Keratinocyte (primary cell): ENCODE measurements around the gene SOHLH2. TPM values are rescaled to one million over a fixed set of nuclear protein-coding genes. Genes with fewer than 3 reads are reported as not detected.

ENCODE experiments used
- DNase-seq: peaks from one replicate; pipeline ENCODE4 v3.0.0-alpha.2; 2011; ENCODE audit warnings: low read depth, missing footprints, low spot score
- FAIRE-seq: peaks from 2 replicates; lab custom pipeline; 2011; peaks lifted over from hg19 to GRCh38; lab: Jason Lieb, UNC
- H2AFZ ChIP-seq: 2 replicates; pipeline ENCODE4 v1.6.0; 2012; ENCODE audit warnings: low read length, control low read depth, inconsistent platforms; ENCODE audit not compliant: control insufficient read depth
- H3K27ac ChIP-seq: 2 replicates; pipeline ENCODE4 v1.5.1; 2011; ENCODE audit warnings: low read length; ENCODE audit not compliant: control insufficient read depth, insufficient read depth
- H3K27me3 ChIP-seq: 3 replicates; pipeline ENCODE4 v1.6.0; 2011; ENCODE audit warnings: low read length; ENCODE audit not compliant: control insufficient read depth, insufficient read depth; ENCODE audit errors: extremely low read depth
- H3K36me3 ChIP-seq, 2 experiments: 2 replicates in 1 of 2; 3 replicates in 1 of 2; pipeline ENCODE4 v1.5.1; 2011; ENCODE audit warnings: low read length in 2 of 2, mild to moderate bottlenecking in 1 of 2; ENCODE audit not compliant: control insufficient read depth in 2 of 2, insufficient read depth in 2 of 2; ENCODE audit errors: extremely low read depth in 1 of 2
- H3K4me1 ChIP-seq: 3 replicates; pipeline ENCODE4 v1.5.1; 2011; ENCODE audit warnings: low read length; ENCODE audit not compliant: control insufficient read depth, insufficient read depth; ENCODE audit errors: extremely low read depth
- H3K4me2 ChIP-seq: 3 replicates; pipeline ENCODE4 v1.6.0; 2011; ENCODE audit warnings: low read depth, low read length; ENCODE audit not compliant: control insufficient read depth, insufficient read depth; ENCODE audit errors: extremely low read depth
- H3K4me3 ChIP-seq, 3 experiments: fragments of 200-600 bp in 1 of 3; sonication (generic) in 1 of 3; 2 replicates in 2 of 3; 3 replicates in 1 of 3; pipeline ENCODE4 v1.5.1; 2011 to 2016; ENCODE audit warnings: low read length in 3 of 3, mild to moderate bottlenecking in 3 of 3, control low read depth in 2 of 3, inconsistent platforms in 1 of 3, low read depth in 1 of 3, mixed read lengths in 1 of 3, mixed run types in 1 of 3, moderate library complexity in 1 of 3; ENCODE audit not compliant: control insufficient read depth in 2 of 3, insufficient read depth in 2 of 3; ENCODE audit errors: extremely low read depth in 1 of 3
- H3K79me2 ChIP-seq: 2 replicates; pipeline ENCODE4 v1.6.0; 2012; ENCODE audit warnings: low read length; ENCODE audit not compliant: control insufficient read depth, insufficient read depth
- H3K9ac ChIP-seq: 3 replicates; pipeline ENCODE4 v1.6.0; 2011; ENCODE audit warnings: low read length; ENCODE audit not compliant: control insufficient read depth, insufficient read depth; ENCODE audit errors: extremely low read depth
- H3K9me1 ChIP-seq: 3 replicates; pipeline ENCODE4 v1.6.0; 2011; ENCODE audit warnings: low read length; ENCODE audit not compliant: control insufficient read depth, insufficient read depth; ENCODE audit errors: extremely low read depth
- H3K9me3 ChIP-seq: 2 replicates; pipeline ENCODE4 v1.5.1; 2012; ENCODE audit warnings: low read depth, low read length; ENCODE audit not compliant: control insufficient read depth
- H4K20me1 ChIP-seq: 3 replicates; pipeline ENCODE4 v1.6.0; 2011; ENCODE audit warnings: low read length; ENCODE audit not compliant: control insufficient read depth, insufficient read depth; ENCODE audit errors: extremely low read depth
- EZH2 ChIP-seq: IDR thresholded peaks from one replicate; pipeline ENCODE4 v1.6.1; 2012; ENCODE audit warnings: inconsistent platforms, mild to moderate bottlenecking, low read length, moderate library complexity
- dilution Hi-C: fragments of 300-500 bp; cut with MboI; formaldehyde crosslinking; loops from one replicate; pipeline ENCODE4 v1.7.0; 2020; ENCODE audit warnings: low sequenced_read_pairs; ENCODE audit not compliant: extremely low pct_ligation_motif_present
- polyA plus RNA-seq, 5 experiments: library from polyadenylated mRNA; depleted of rRNA in 3 of 5; stranded (reverse) in 3 of 5; stranded (forward) in 1 of 5; unstranded in 1 of 5; fragments of >200 nt; gene quantifications; 1 replicate in 1 of 5; 2 replicates in 3 of 5; 3 replicates in 1 of 5; pipeline versions ENCODE4 v1.2.1 to v1.2.3, GENCODE V29; 2011 to 2012; ENCODE audit warnings: missing spikeins in 2 of 5, low read depth in 1 of 5, low replicate concordance in 1 of 5
- TF ChIP-seq, protein P1 (sequence below), 3 experiments: IDR thresholded peaks in 1 of 3; conservative IDR thresholded peaks in 1 of 3; optimal IDR thresholded peaks in 1 of 3; 2 replicates in 2 of 3; 3 replicates in 1 of 3; pipeline versions ENCODE3 to v1.5.1; 2011; ENCODE audit warnings: low read length in 3 of 3, mild to moderate bottlenecking in 3 of 3, moderate library complexity in 2 of 3, control low read depth in 1 of 3, inconsistent platforms in 1 of 3; ENCODE audit not compliant: insufficient read depth in 2 of 3; ENCODE audit errors: extremely low read depth in 1 of 3

The SOHLH2 gene
- polyA plus RNA-seq, 1 donor (not counting 4 experiments of a cell fraction or from before 2014, with no cell fraction given), result not detected

DNA sequence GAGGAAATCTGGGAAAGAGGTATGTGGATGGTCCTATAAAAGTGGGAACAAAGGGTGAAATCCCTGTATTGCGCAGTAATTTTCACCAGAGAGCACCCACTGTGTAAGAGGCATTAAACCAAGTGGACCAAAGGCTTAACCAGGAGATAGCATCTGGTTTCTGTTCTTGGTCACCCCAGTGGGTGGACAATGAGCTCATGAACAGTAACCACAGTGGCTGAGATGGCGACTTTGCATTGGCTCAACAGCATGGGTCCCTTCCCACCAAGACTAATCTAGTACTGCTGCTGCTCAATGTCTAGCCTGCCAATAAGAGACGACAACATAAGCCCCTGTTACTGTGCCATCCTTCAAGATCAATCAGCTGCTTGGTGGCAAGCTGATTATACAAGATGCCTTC lies 46.7 kb upstream of the SOHLH2 start:
- Histone ChIP-seq H3K79me2 (no peaks in the 10 kb centered on the region), H3K9me3 (no peaks in the 10 kb centered on the region), H3K36me3 (no peaks in the 10 kb centered on the region), H3K9me1 (no peaks in the 10 kb centered on the region), H3K4me3 (no peak overlapping the region), H3K4me1 (no peaks in the 10 kb centered on the region), H3K27ac (no peak overlapping the region), H4K20me1 (no peaks in the 10 kb centered on the region), H3K4me2 (no peak overlapping the region), H3K9ac (no peak overlapping the region), H3K27me3 (no peaks in the 10 kb centered on the region), H2AFZ (no peak overlapping the region)
- TF ChIP-seq EZH2, result no peak
- TF ChIP-seq, protein P1, sequence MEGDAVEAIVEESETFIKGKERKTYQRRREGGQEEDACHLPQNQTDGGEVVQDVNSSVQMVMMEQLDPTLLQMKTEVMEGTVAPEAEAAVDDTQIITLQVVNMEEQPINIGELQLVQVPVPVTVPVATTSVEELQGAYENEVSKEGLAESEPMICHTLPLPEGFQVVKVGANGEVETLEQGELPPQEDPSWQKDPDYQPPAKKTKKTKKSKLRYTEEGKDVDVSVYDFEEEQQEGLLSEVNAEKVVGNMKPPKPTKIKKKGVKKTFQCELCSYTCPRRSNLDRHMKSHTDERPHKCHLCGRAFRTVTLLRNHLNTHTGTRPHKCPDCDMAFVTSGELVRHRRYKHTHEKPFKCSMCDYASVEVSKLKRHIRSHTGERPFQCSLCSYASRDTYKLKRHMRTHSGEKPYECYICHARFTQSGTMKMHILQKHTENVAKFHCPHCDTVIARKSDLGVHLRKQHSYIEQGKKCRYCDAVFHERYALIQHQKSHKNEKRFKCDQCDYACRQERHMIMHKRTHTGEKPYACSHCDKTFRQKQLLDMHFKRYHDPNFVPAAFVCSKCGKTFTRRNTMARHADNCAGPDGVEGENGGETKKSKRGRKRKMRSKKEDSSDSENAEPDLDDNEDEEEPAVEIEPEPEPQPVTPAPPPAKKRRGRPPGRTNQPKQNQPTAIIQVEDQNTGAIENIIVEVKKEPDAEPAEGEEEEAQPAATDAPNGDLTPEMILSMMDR (optimal IDR thresholded peaks at IDR 0.05 in 1 of 3, IDR thresholded peaks at IDR 0.05 in 1 of 3, conservative IDR thresholded peaks at IDR 0.05 in 1 of 3; ENCODE audit: extremely low read depth in 1 of 3, insufficient read depth in 2 of 3, low read length in 3 of 3), result no peak
- FAIRE-seq, result no peak
- dilution Hi-C loops, result no loop called here
- DNase-seq, result no peak

DNA sequence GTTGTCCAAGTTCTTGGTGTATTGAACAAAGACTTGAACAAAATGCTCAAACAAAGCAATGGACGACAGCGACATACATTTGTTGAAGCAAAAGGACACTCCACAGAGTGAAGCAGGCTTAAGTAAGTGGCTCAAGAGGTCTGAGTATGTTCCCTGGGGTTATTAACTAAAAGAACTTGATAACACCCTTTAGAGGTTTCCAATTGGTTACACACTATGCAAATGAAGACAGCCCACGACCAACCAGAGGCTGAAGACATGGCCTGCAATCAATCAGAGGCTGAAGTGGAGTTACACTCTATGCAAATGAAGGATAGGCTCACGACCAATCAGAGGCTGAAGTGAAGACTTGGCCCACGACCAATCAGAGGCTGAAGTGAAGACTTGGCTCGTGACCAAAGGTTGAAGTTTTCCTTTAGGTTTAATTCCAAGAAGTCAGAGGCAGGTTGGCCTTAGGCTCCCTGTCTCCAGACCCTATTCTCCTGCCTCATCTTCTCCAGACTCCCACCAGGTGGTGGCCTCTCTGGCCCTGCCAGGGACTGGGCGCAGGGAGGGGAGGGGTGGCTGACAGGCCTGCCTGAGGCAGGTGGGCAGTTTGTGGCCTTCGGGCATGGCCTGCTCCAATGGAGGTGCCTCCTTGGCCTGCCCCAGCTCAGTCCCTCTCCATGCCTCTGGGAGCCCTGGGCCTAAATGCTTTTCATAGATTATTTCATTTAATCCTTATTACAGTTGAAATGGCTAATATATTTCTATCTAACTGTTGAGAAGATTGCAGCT lies 45.2 kb upstream of the SOHLH2 start:
- no peaks in the 10 kb centered on the region for H4K20me1 ChIP-seq
- TF ChIP-seq, protein P1 (optimal IDR thresholded peaks at IDR 0.05 in 1 of 3, IDR thresholded peaks at IDR 0.05 in 1 of 3, conservative IDR thresholded peaks at IDR 0.05 in 1 of 3; ENCODE audit: extremely low read depth in 1 of 3, insufficient read depth in 2 of 3, low read length in 3 of 3), result no peak
- no peak for TF ChIP-seq EZH2
- dilution Hi-C loops, result no loop called here
- no peak overlapping the region for H3K4me2 ChIP-seq
- H3K9ac ChIP-seq, result no peak overlapping the region
- H3K27ac ChIP-seq, result no peak overlapping the region
- FAIRE-seq (no peak), DNase-seq (no peak)
- H3K36me3 ChIP-seq, result no peaks in the 10 kb centered on the region
- H3K4me1 ChIP-seq, result no peaks in the 10 kb centered on the region
- H3K79me2 ChIP-seq, result no peaks in the 10 kb centered on the region
- no peaks in the 10 kb centered on the region for H3K9me3 ChIP-seq
- no peaks in the 10 kb centered on the region for H3K27me3 ChIP-seq
- H3K9me1 ChIP-seq, result no peaks in the 10 kb centered on the region
- no peak overlapping the region for H3K4me3 ChIP-seq
- no peak overlapping the region for H2AFZ ChIP-seq
